ENCODE measurements around the gene TAF9. TPM values are rescaled to one million over a fixed set of nuclear protein-coding genes. Genes with fewer than 3 reads are reported as not detected.

The TAF9 gene
- total and polyA plus RNA-seq, 2 of the 13 experiments (the other 11 are each of a cell fraction or from before 2014, with no cell fraction given) = 113 to 218 TPM

DNA sequence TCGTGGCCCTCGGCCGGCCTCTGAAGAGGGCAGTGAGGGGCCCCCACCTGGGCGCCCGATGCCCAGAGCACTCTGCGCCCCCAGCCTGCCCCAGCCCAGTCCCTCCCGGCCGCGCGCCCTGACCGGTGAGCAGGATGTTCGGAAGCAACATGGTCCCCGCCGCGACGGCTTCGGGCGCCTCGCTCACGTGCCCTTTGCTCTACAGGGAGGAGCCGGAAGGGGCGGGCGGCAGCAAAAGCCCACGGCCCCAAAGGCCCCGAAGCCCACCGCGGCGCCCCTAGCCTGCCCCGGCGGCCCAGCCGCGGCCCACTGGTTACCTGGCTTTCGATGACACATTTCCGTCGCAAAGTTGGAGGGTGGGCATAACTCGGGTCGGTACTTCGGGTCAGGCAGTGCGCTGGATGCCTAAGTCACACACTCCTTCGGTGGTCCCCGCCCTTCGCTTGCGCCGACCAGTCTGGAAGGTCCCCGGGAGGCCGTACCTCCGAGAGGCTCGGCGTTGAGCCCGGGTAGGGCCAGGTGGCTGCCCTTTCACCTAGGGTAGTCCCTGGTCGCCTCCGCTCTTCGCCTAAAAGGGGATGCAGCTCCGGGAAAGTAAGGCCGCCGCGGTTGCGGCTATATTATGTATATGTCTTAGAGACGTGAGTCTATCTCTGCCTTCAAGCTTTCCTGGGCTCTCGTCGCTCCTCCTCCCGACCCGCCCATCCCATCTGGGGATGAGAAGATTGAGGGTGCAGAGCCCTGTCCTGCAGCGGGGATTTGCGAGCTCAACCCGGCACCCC is at the start of gene TAF9, which contains the start of the genes AK6 and RAD17 (continued):
- TF ChIP-seq GTF2F1 (IDR thresholded peaks at IDR 0.05; ENCODE audit: low read length) (0 out of 2 replicates have a peak, but pooled peaks have one; percentile 25), ZBTB42 (CRISPR knock-in tag; IDR thresholded peaks at IDR 0.05) (peak; percentile 78; the same call in 1 of the 2 replicates), PHF5A (CRISPR knock-in tag; IDR thresholded peaks at IDR 0.05; ENCODE audit: low read depth, unreplicated experiment) (peak; percentile 62), KLF6 (CRISPR knock-in tag; IDR thresholded peaks at IDR 0.05) (peak; percentile 94; the same call in 1 of the 2 replicates), PAX8 (CRISPR knock-in tag; IDR thresholded peaks at IDR 0.05; ENCODE audit: borderline replicate concordance) (peak; percentile 57; the same call in 1 of the 2 replicates), SIN3A (IDR thresholded peaks at IDR 0.05; ENCODE audit: borderline replicate concordance, low read depth, low read length) (peak; percentile 73), KLF12 (CRISPR knock-in tag; IDR thresholded peaks at IDR 0.05; ENCODE audit: borderline replicate concordance) (peak; percentile 82), HES4 (CRISPR knock-in tag; IDR thresholded peaks at IDR 0.05; ENCODE audit: borderline replicate concordance) (peak; percentile 90), ZNF782 (CRISPR knock-in tag; IDR thresholded peaks at IDR 0.05; ENCODE audit: borderline replicate concordance) (peak; percentile 32; the same call in 1 of the 2 replicates), ETV6 (CRISPR knock-in tag; conservative IDR thresholded peaks at IDR 0.05) (peak; percentile 53; the same call in 1 of the 2 replicates), POGZ (CRISPR knock-in tag; IDR thresholded peaks at IDR 0.05) (peak; percentile 89), SP4 (CRISPR knock-in tag; IDR thresholded peaks at IDR 0.05) (peak; percentile 92), ZNF234 (CRISPR knock-in tag; conservative IDR thresholded peaks at IDR 0.05) (no peak)
- TF ChIP-seq, protein P1, sequence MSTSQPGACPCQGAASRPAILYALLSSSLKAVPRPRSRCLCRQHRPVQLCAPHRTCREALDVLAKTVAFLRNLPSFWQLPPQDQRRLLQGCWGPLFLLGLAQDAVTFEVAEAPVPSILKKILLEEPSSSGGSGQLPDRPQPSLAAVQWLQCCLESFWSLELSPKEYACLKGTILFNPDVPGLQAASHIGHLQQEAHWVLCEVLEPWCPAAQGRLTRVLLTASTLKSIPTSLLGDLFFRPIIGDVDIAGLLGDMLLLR (CRISPR knock-in tag; IDR thresholded peaks at IDR 0.05) = peak; percentile 92
- TF ChIP-seq, protein P2, sequence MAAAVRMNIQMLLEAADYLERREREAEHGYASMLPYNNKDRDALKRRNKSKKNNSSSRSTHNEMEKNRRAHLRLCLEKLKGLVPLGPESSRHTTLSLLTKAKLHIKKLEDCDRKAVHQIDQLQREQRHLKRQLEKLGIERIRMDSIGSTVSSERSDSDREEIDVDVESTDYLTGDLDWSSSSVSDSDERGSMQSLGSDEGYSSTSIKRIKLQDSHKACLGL (CRISPR knock-in tag; IDR thresholded peaks at IDR 0.05) = peak; percentile 91
- TF ChIP-seq, protein P3, sequence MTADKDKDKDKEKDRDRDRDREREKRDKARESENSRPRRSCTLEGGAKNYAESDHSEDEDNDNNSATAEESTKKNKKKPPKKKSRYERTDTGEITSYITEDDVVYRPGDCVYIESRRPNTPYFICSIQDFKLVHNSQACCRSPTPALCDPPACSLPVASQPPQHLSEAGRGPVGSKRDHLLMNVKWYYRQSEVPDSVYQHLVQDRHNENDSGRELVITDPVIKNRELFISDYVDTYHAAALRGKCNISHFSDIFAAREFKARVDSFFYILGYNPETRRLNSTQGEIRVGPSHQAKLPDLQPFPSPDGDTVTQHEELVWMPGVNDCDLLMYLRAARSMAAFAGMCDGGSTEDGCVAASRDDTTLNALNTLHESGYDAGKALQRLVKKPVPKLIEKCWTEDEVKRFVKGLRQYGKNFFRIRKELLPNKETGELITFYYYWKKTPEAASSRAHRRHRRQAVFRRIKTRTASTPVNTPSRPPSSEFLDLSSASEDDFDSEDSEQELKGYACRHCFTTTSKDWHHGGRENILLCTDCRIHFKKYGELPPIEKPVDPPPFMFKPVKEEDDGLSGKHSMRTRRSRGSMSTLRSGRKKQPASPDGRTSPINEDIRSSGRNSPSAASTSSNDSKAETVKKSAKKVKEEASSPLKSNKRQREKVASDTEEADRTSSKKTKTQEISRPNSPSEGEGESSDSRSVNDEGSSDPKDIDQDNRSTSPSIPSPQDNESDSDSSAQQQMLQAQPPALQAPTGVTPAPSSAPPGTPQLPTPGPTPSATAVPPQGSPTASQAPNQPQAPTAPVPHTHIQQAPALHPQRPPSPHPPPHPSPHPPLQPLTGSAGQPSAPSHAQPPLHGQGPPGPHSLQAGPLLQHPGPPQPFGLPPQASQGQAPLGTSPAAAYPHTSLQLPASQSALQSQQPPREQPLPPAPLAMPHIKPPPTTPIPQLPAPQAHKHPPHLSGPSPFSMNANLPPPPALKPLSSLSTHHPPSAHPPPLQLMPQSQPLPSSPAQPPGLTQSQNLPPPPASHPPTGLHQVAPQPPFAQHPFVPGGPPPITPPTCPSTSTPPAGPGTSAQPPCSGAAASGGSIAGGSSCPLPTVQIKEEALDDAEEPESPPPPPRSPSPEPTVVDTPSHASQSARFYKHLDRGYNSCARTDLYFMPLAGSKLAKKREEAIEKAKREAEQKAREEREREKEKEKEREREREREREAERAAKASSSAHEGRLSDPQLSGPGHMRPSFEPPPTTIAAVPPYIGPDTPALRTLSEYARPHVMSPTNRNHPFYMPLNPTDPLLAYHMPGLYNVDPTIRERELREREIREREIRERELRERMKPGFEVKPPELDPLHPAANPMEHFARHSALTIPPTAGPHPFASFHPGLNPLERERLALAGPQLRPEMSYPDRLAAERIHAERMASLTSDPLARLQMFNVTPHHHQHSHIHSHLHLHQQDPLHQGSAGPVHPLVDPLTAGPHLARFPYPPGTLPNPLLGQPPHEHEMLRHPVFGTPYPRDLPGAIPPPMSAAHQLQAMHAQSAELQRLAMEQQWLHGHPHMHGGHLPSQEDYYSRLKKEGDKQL (CRISPR knock-in tag; IDR thresholded peaks at IDR 0.05; ENCODE audit: low read depth) = no peak; the same call in 1 of the 2 replicates
- TF ChIP-seq, protein P4, sequence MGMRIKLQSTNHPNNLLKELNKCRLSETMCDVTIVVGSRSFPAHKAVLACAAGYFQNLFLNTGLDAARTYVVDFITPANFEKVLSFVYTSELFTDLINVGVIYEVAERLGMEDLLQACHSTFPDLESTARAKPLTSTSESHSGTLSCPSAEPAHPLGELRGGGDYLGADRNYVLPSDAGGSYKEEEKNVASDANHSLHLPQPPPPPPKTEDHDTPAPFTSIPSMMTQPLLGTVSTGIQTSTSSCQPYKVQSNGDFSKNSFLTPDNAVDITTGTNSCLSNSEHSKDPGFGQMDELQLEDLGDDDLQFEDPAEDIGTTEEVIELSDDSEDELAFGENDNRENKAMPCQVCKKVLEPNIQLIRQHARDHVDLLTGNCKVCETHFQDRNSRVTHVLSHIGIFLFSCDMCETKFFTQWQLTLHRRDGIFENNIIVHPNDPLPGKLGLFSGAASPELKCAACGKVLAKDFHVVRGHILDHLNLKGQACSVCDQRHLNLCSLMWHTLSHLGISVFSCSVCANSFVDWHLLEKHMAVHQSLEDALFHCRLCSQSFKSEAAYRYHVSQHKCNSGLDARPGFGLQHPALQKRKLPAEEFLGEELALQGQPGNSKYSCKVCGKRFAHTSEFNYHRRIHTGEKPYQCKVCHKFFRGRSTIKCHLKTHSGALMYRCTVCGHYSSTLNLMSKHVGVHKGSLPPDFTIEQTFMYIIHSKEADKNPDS (CRISPR knock-in tag; IDR thresholded peaks at IDR 0.05) = no peak; the same call in 1 of the 2 replicates
- TF ChIP-seq, protein P5, sequence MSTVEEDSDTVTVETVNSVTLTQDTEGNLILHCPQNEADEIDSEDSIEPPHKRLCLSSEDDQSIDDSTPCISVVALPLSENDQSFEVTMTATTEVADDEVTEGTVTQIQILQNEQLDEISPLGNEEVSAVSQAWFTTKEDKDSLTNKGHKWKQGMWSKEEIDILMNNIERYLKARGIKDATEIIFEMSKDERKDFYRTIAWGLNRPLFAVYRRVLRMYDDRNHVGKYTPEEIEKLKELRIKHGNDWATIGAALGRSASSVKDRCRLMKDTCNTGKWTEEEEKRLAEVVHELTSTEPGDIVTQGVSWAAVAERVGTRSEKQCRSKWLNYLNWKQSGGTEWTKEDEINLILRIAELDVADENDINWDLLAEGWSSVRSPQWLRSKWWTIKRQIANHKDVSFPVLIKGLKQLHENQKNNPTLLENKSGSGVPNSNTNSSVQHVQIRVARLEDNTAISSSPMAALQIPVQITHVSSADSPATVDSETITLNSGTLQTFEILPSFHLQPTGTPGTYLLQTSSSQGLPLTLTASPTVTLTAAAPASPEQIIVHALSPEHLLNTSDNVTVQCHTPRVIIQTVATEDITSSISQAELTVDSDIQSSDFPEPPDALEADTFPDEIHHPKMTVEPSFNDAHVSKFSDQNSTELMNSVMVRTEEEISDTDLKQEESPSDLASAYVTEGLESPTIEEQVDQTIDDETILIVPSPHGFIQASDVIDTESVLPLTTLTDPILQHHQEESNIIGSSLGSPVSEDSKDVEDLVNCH (CRISPR knock-in tag; IDR thresholded peaks at IDR 0.05) = 0 out of 2 replicates have a peak, but pooled peaks have one; percentile 78
